Endothelial cell of umbilical vein (primary cell): Measurements from ENCODE around the gene TET1.
"Not testable (repeated sequence)": the region's sequence is repeated elsewhere in the genome, so short reads cannot be mapped to it uniquely, and the experiment has no call there.

Experiments used
- EZH2 ChIP-seq: IDR thresholded peaks from 2 replicates; pipeline ENCODE4 v1.6.1; 2012; ENCODE audit warnings: borderline replicate concordance, low read depth, mild to moderate bottlenecking, moderate library complexity, low read length, inconsistent platforms; ENCODE audit not compliant: severe bottlenecking
- GATA2 ChIP-seq: IDR thresholded peaks from 2 replicates; pipeline ENCODE4 v1.7.0; 2011; ENCODE audit warnings: low read depth, mild to moderate bottlenecking, moderate library complexity, mixed read lengths, low read length; ENCODE audit not compliant: insufficient read length, insufficient read depth
- JUN ChIP-seq: IDR thresholded peaks from 2 replicates; pipeline ENCODE4 v1.6.1; 2011; ENCODE audit warnings: borderline replicate concordance, low read depth; ENCODE audit not compliant: insufficient read length, insufficient read depth
- MYC ChIP-seq: IDR thresholded peaks from one replicate; pipeline ENCODE4 v1.6.1; 2011; ENCODE audit warnings: mild to moderate bottlenecking, low read depth, low read length
- POLR2A ChIP-seq: IDR thresholded peaks from 2 replicates; pipeline ENCODE4 v1.6.1; 2012; ENCODE audit warnings: low read depth, mild to moderate bottlenecking, control low read depth, low read length
- POLR2AphosphoS5 ChIP-seq: IDR thresholded peaks from 2 replicates; pipeline ENCODE4 v1.6.1; 2012; ENCODE audit warnings: low read depth, mild to moderate bottlenecking, control low read depth, low read length, moderate library complexity; ENCODE audit not compliant: insufficient read depth
- TF ChIP-seq, protein P1 (sequence below), 2 donors: IDR thresholded peaks; 1 replicate in 1 of 2; 2 replicates in 1 of 2; pipeline ENCODE4 v1.5.1; 2011; ENCODE audit warnings: low read length in 2 of 2, mild to moderate bottlenecking in 2 of 2, moderate library complexity in 2 of 2, control low read depth in 1 of 2, inconsistent platforms in 1 of 2, low read depth in 1 of 2; ENCODE audit not compliant: insufficient read depth in 1 of 2; ENCODE audit errors: extremely low read depth in 1 of 2
- TF ChIP-seq, protein P2 (sequence below): IDR thresholded peaks from 2 replicates; pipeline ENCODE4 v1.6.1; 2011; ENCODE audit not compliant: insufficient read depth, insufficient read length

DNA sequence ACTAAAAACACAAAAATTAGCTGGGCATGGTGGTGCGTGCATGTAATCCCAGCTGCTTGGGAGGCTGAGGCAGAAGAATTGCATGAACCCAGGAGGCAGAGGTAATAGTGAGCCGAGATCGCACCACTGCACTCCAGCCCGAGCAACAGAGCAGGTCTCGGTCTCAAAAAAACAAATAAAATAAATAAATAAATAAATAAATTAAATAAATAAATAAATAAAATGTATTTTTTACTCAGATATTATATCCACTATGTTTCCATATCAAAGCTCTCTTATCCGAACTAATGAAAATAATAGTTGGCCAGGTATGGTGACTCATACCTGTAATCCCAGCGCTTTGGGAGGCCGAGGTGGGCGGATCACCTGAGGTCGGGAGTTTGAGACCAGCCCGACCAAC lies 41.5 kb upstream of the TET1 start:
- TF ChIP-seq, protein P1, sequence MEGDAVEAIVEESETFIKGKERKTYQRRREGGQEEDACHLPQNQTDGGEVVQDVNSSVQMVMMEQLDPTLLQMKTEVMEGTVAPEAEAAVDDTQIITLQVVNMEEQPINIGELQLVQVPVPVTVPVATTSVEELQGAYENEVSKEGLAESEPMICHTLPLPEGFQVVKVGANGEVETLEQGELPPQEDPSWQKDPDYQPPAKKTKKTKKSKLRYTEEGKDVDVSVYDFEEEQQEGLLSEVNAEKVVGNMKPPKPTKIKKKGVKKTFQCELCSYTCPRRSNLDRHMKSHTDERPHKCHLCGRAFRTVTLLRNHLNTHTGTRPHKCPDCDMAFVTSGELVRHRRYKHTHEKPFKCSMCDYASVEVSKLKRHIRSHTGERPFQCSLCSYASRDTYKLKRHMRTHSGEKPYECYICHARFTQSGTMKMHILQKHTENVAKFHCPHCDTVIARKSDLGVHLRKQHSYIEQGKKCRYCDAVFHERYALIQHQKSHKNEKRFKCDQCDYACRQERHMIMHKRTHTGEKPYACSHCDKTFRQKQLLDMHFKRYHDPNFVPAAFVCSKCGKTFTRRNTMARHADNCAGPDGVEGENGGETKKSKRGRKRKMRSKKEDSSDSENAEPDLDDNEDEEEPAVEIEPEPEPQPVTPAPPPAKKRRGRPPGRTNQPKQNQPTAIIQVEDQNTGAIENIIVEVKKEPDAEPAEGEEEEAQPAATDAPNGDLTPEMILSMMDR (IDR thresholded peaks at IDR 0.05; ENCODE audit: extremely low read depth in 1 of 2, insufficient read depth in 1 of 2, low read depth in 1 of 2, low read length in 2 of 2): not testable (repeated sequence)
- TF ChIP-seq JUN, POLR2A, POLR2AphosphoS5, EZH2, GATA2, MYC: not testable (repeated sequence)
- TF ChIP-seq, protein P2, sequence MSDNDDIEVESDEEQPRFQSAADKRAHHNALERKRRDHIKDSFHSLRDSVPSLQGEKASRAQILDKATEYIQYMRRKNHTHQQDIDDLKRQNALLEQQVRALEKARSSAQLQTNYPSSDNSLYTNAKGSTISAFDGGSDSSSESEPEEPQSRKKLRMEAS: not testable (repeated sequence)
